Activated T-cell treated with anti-CD3 and anti-CD28 coated beads, Interleukin-2, amount 50 U/mL, for 24 hours (primary cell): ENCODE measurements around the gene CLMP.
"Not testable (repeated sequence)": the region's sequence is repeated elsewhere in the genome, so short reads cannot be mapped to it uniquely, and the experiment has no call there.

ENCODE experiments used
- DNase-seq: peaks from one replicate; pipeline ENCODE4 v3.0.0-alpha.2; 2020
- H3K27ac Mint-ChIP-seq: 2 replicates; pipeline ENCODE4 v1.8.0; 2020; ENCODE audit warnings: mild to moderate bottlenecking, mixed read lengths
- H3K27me3 Mint-ChIP-seq: 2 replicates; pipeline ENCODE4 v1.8.0; 2020; ENCODE audit warnings: mixed read lengths
- H3K36me3 Mint-ChIP-seq: 2 replicates; pipeline ENCODE4 v1.8.0; 2020; ENCODE audit warnings: low read depth, mixed read lengths
- H3K4me1 Mint-ChIP-seq: 2 replicates; pipeline ENCODE4 v1.8.0; 2020; ENCODE audit warnings: low read depth, mixed read lengths
- H3K4me3 Mint-ChIP-seq: 2 replicates; pipeline ENCODE4 v1.8.0; 2020; ENCODE audit warnings: mild to moderate bottlenecking, moderate library complexity, mixed read lengths
- H3K9me3 Mint-ChIP-seq: 2 replicates; pipeline ENCODE4 v1.8.0; 2020; ENCODE audit warnings: mixed read lengths

The CLMP gene

GRCh38 chr11:123152346-123152745 lies 42.7 kb downstream of the CLMP start:
- H3K4me3 Mint-ChIP-seq, H3K4me1 Mint-ChIP-seq, DNase-seq, H3K9me3 Mint-ChIP-seq, H3K27ac Mint-ChIP-seq, H3K36me3 Mint-ChIP-seq, H3K27me3 Mint-ChIP-seq: not testable (repeated sequence)

GRCh38 chr11:123151796-123152195 lies 43.3 kb downstream of the CLMP start:
- DNase-seq, result no peak
- Mint-ChIP-seq H3K27me3 (peaks cover 6% of the 10 kb centered on the region), H3K27ac (no peak overlapping the region), H3K9me3 (no peaks in the 10 kb centered on the region), H3K4me3 (no peak overlapping the region), H3K4me1 (no peaks in the 10 kb centered on the region), H3K36me3 (no peaks in the 10 kb centered on the region)

GRCh38 chr11:123151366-123151765 lies 43.7 kb downstream of the CLMP start:
- no peaks in the 10 kb centered on the region for H3K4me1 Mint-ChIP-seq
- no peak for DNase-seq
- H3K27me3 Mint-ChIP-seq, result peaks cover 6% of the 10 kb centered on the region
- H3K4me3 Mint-ChIP-seq, result no peak overlapping the region
- no peak overlapping the region for H3K27ac Mint-ChIP-seq
- no peaks in the 10 kb centered on the region for H3K9me3 Mint-ChIP-seq
- no peaks in the 10 kb centered on the region for H3K36me3 Mint-ChIP-seq

- Mint-ChIP-seq H3K36me3 (no peaks in the 10 kb centered on the region), H3K27me3 (peaks cover 6% of the 10 kb centered on the region), H3K9me3 (no peaks in the 10 kb centered on the region), H3K4me3 (no peak overlapping the region), H3K4me1 (no peaks in the 10 kb centered on the region), H3K27ac (no peak overlapping the region)
- DNase-seq, result no peak
Measured at GRCh38 chr11:123150882-123151281, 44.2 kb downstream of the CLMP start.

GRCh38 chr11:123148965-123149364 lies 46.1 kb downstream of the CLMP start:
- Mint-ChIP-seq H3K27me3 (peaks cover 3% of the 10 kb centered on the region), H3K4me1 (no peaks in the 10 kb centered on the region), H3K27ac (no peak overlapping the region), H3K9me3 (no peaks in the 10 kb centered on the region), H3K36me3 (no peaks in the 10 kb centered on the region), H3K4me3 (no peak overlapping the region)
- DNase-seq, result no peak

DNA sequence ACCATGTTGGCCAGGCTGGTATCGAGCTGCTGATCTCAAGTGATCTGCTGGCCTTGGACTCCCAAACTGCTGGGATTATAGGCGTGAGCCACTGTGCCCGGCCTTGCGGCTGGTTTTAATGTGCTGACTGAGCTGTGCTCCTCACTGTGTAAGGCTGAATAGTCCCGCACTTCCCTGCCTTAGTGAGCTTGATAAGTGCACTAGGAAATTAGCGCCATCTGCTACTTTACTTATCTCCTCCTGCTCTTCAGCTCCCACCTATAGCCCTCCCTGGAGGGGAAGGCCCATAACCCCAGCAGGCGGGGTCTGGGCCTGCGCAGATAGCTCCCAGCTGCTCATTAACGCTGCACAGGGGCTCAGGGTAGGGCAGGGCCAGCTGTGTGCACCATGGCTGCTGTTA lies 49.4 kb downstream of the CLMP start:
- H3K27ac Mint-ChIP-seq, result no peak overlapping the region
- no peaks in the 10 kb centered on the region for H3K4me1 Mint-ChIP-seq
- no peaks in the 10 kb centered on the region for H3K36me3 Mint-ChIP-seq
- no peak overlapping the region for H3K4me3 Mint-ChIP-seq
- no peak for DNase-seq
- no peaks in the 10 kb centered on the region for H3K9me3 Mint-ChIP-seq
- H3K27me3 Mint-ChIP-seq, result peaks cover 3% of the 10 kb centered on the region

DNA sequence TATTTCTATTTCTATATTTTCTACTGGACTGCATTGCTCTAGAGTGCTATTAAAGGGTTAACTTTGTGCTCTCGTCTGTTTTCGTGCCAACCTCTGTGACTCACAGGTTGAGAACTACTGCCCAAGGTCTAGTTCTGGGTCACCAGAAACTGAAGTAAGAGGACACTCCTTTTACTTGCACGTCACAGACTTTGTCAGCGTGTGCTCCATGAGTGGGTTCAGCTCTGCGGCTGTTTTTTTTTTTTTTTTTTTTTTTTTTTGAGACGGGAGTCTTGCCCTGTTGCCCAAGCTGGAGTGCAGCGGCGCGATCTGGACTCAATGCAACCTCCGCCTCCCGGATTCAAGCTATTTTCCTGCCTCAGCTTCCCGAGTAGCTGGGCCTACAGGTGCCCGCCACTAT lies 49.8 kb downstream of the CLMP start:
- Mint-ChIP-seq H3K4me3 (no peak overlapping the region), H3K4me1 (no peaks in the 10 kb centered on the region), H3K27me3 (peaks cover 3% of the 10 kb centered on the region), H3K9me3 (no peaks in the 10 kb centered on the region), H3K27ac (no peak overlapping the region), H3K36me3 (no peaks in the 10 kb centered on the region)
- no peak for DNase-seq

GRCh38 chr11:123144707-123145106 lies 50.3 kb downstream of the CLMP start:
- Mint-ChIP-seq H3K36me3 (no peaks in the 10 kb centered on the region), H3K9me3 (no peaks in the 10 kb centered on the region), H3K4me1 (no peaks in the 10 kb centered on the region), H3K27ac (no peak overlapping the region), H3K27me3 (peaks cover 3% of the 10 kb centered on the region), H3K4me3 (no peak overlapping the region)
- DNase-seq, result no peak

- H3K27me3 Mint-ChIP-seq, result peaks cover 3% of the 10 kb centered on the region
- H3K4me3 Mint-ChIP-seq, result no peak overlapping the region
- no peaks in the 10 kb centered on the region for H3K9me3 Mint-ChIP-seq
- no peaks in the 10 kb centered on the region for H3K4me1 Mint-ChIP-seq
- DNase-seq, result no peak
- H3K27ac Mint-ChIP-seq, result no peak overlapping the region
- H3K36me3 Mint-ChIP-seq, result no peaks in the 10 kb centered on the region
Measured at GRCh38 chr11:123143921-123144320, 51.1 kb downstream of the CLMP start.

DNA sequence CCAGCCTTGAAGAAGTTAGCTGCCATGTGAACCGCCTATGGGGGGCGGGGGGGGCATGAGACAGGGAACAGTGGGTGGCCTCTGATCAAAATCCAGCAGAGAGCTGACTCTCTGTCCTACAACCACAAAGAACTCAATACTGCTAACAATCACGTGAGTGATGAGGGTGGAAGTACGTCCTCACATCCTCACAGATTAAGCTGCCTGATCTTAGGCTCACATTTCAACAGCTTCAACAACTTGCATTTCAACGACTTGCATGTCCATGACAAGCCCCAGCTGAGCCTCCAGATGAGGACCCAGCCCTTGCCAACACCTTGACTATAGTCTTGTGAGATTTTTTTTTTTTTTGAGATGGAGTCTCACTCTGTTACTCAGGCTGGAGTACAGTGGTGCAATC lies 51.6 kb downstream of the CLMP start:
- DNase-seq, result no peak
- Mint-ChIP-seq H3K9me3 (no peaks in the 10 kb centered on the region), H3K4me1 (no peaks in the 10 kb centered on the region), H3K27ac (no peak overlapping the region), H3K27me3 (no peaks in the 10 kb centered on the region), H3K36me3 (no peaks in the 10 kb centered on the region), H3K4me3 (no peak overlapping the region)

DNA sequence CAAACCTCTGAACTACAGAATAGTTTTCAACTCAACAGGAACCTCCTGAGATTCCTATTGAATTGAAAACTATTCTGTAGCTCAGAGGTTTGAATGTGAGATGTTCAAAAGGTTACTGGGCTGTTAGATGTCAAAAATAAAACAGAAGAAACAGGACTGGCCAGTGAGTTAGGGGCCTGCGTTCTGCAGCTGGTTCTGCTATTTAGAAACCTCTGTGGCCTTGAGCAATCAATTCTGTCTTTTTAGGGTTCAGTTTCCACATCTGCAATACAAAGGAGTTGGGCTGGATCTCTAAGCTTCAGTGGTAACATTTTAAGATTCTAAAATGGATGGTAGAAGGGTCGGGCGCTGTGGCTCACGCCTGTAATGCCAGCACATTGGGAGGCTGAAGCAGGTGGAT lies 55.8 kb downstream of the CLMP start:
- no peaks in the 10 kb centered on the region for H3K4me1 Mint-ChIP-seq
- no peaks in the 10 kb centered on the region for H3K9me3 Mint-ChIP-seq
- H3K36me3 Mint-ChIP-seq, result no peaks in the 10 kb centered on the region
- H3K4me3 Mint-ChIP-seq, result no peak overlapping the region
- no peak for DNase-seq
- H3K27me3 Mint-ChIP-seq, result no peaks in the 10 kb centered on the region
- no peak overlapping the region for H3K27ac Mint-ChIP-seq

GRCh38 chr11:123137431-123138224 lies 57.4 kb downstream of the CLMP start:
- Mint-ChIP-seq H3K4me3 (no peak overlapping the region), H3K36me3 (no peaks in the 10 kb centered on the region), H3K27ac (no peak overlapping the region), H3K27me3 (no peaks in the 10 kb centered on the region), H3K4me1 (no peaks in the 10 kb centered on the region), H3K9me3 (no peaks in the 10 kb centered on the region)
- DNase-seq, result no peak

- DNase-seq, result no peak
- no peaks in the 10 kb centered on the region for H3K27me3 Mint-ChIP-seq
- no peaks in the 10 kb centered on the region for H3K4me1 Mint-ChIP-seq
- H3K36me3 Mint-ChIP-seq, result no peaks in the 10 kb centered on the region
- H3K9me3 Mint-ChIP-seq, result no peaks in the 10 kb centered on the region
- H3K4me3 Mint-ChIP-seq, result no peak overlapping the region
- no peak overlapping the region for H3K27ac Mint-ChIP-seq
Measured at GRCh38 chr11:123135863-123136446, 59.1 kb downstream of the CLMP start.

DNA sequence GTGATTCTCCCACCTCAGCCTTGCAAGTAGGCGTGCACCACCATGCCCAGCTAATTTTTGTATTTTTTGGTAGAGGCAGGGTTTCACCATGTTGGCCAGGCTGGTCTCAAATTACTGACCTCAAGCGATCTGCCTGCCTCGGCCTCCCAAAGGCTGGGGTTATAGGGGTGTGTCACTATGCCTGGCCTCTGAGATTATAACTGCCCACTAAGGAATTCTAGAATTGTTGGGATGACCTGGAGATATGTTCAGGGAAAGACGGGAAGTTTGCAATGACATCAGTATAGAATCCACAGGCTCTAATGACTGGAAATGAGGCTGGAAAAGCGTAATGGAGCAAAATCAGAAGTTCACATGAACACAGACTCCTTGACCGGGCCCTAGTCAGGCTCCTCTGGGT lies 62.2 kb downstream of the CLMP start:
- no peaks in the 10 kb centered on the region for H3K27me3 Mint-ChIP-seq
- H3K4me3 Mint-ChIP-seq, result no peak overlapping the region
- no peak overlapping the region for H3K27ac Mint-ChIP-seq
- DNase-seq, result no peak
- peaks cover 6% of the 10 kb centered on the region for H3K4me1 Mint-ChIP-seq
- no peaks in the 10 kb centered on the region for H3K9me3 Mint-ChIP-seq
- H3K36me3 Mint-ChIP-seq, result no peaks in the 10 kb centered on the region

DNA sequence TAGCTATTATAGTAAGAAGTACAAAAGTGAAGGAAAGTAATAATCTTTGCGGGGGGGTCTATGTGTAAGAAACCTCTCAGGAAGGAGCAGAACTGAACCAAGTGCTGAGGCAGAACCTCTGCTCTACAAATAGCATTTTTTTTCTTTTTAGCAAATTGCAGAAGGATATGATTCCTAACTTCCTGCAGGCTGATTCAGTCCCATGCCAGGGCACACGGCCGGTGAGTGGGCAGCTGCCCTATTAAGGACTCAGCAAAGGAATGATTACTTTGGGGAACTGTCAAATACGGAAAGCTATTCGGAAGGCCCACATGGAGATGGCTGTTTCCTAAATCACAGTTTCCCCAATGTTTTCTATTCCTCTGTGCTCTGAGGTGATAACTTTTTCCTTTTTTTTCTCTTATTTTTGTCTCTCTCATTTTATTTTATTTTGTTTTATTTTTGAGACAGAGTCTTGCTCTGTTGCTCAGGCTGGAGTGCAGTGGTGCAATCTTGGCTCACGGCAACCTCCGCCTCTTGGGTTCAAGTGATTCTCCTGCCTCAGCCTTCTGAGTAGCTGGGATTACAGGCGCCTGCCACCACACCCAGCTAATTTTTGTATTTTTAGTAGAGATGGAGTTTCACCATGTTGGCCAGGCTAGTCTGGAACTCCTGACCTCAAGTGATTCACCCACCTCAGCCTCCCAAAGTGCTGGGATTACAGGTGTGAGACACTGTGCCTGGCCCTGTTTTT lies 62.8 kb downstream of the CLMP start:
- H3K27me3 Mint-ChIP-seq, H3K27ac Mint-ChIP-seq, H3K36me3 Mint-ChIP-seq, H3K9me3 Mint-ChIP-seq, DNase-seq, H3K4me3 Mint-ChIP-seq, H3K4me1 Mint-ChIP-seq: not testable (repeated sequence)
